Ishikawa (cell line): Measurements from ENCODE around the gene MRPL18.

Experiments
- CEBPB ChIP-seq: IDR thresholded peaks from 2 replicates; pipeline ENCODE4 v1.6.1; 2012
- CREB1 ChIP-seq: IDR thresholded peaks from 2 replicates; pipeline ENCODE4 v1.6.1; 2012; ENCODE audit warnings: low read depth
- EGR1 ChIP-seq: IDR thresholded peaks from 2 replicates; pipeline ENCODE4 v1.6.1; 2012
- EP300 ChIP-seq: IDR thresholded peaks from 2 replicates; pipeline ENCODE4 v1.6.1; 2012; ENCODE audit warnings: borderline replicate concordance
- FOXM1 ChIP-seq: IDR thresholded peaks from 2 replicates; pipeline ENCODE4 v1.6.1; 2012; ENCODE audit warnings: low read depth, borderline replicate concordance
- NFIC ChIP-seq: IDR thresholded peaks from 2 replicates; pipeline ENCODE4 v1.6.1; 2012
- RAD21 ChIP-seq: IDR thresholded peaks from 2 replicates; pipeline ENCODE4 v1.6.1; 2012; ENCODE audit warnings: low read depth
- REST ChIP-seq: IDR thresholded peaks from 2 replicates; pipeline ENCODE4 v1.6.1; 2012; ENCODE audit warnings: low read depth, mild to moderate bottlenecking
- TAF1 ChIP-seq: IDR thresholded peaks from 2 replicates; pipeline ENCODE4 v1.6.1; 2012; ENCODE audit warnings: low read depth, mild to moderate bottlenecking
- TCF12 ChIP-seq: IDR thresholded peaks from 2 replicates; pipeline ENCODE4 v1.6.1; 2012; ENCODE audit warnings: low read depth
- TEAD4 ChIP-seq: IDR thresholded peaks from 2 replicates; pipeline ENCODE4 v1.6.1; 2012
- YY1 ChIP-seq: IDR thresholded peaks from 2 replicates; pipeline ENCODE4 v1.6.1; 2012; ENCODE audit warnings: low read depth
- ZBTB7A ChIP-seq: IDR thresholded peaks from 2 replicates; pipeline ENCODE4 v1.6.1; 2012; ENCODE audit warnings: low read depth
- TF ChIP-seq, protein P1 (sequence below): IDR thresholded peaks from 2 replicates; pipeline ENCODE4 v1.6.1; 2012

Gene MRPL18

GRCh38 chr6:159813781-159814180, 23.5 kb downstream of the MRPL18 start:
- TF ChIP-seq, protein P1, sequence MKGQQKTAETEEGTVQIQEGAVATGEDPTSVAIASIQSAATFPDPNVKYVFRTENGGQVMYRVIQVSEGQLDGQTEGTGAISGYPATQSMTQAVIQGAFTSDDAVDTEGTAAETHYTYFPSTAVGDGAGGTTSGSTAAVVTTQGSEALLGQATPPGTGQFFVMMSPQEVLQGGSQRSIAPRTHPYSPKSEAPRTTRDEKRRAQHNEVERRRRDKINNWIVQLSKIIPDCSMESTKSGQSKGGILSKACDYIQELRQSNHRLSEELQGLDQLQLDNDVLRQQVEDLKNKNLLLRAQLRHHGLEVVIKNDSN = no peak

- TF ChIP-seq REST = no peak
- no peak for TF ChIP-seq NFIC
Measured at GRCh38 chr6:159815410-159815809, 25.1 kb downstream of the MRPL18 start.

GRCh38 chr6:159817951-159818739, 27.9 kb downstream of the MRPL18 start:
- no peak for TF ChIP-seq TAF1
- TF ChIP-seq, protein P1 = no peak
- TF ChIP-seq TCF12 = no peak
- TF ChIP-seq NFIC = no peak
- no peak for TF ChIP-seq CREB1
- TF ChIP-seq REST = no peak
- TF ChIP-seq YY1 = no peak

GRCh38 chr6:159819098-159819497, 28.8 kb downstream of the MRPL18 start:
- no peak for TF ChIP-seq ZBTB7A
- TF ChIP-seq EP300 = no peak

GRCh38 chr6:159819932-159820640, 29.8 kb downstream of the MRPL18 start:
- TF ChIP-seq CEBPB = no peak
- no peak for TF ChIP-seq EP300
- TF ChIP-seq CREB1 = no peak
- TF ChIP-seq TAF1 = no peak
- TF ChIP-seq TEAD4 = no peak
- no peak for TF ChIP-seq TCF12
- TF ChIP-seq YY1 = no peak
- TF ChIP-seq EGR1 = no peak
- TF ChIP-seq RAD21 = no peak

DNA sequence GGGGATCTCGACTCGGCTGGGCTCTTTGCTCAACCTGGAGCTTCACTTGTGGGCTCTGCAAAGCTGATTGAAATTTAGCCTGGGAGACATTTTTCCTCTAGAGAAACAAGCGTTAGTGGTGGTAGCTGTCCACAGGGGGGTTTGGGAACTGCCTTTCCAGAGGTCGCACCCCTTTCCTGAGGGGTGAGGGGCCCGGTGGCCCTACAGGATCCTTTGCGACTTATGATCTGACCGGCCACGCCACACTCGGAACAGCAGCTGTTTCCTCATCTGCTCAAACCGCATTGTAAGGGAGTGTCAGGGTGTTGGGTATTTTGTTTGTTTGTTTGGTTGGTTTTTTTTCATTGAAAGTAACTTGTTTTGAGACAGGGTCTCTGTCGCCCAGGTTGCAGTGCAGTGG, 30.9 kb downstream of the MRPL18 start:
- TF ChIP-seq YY1 (no peak), TCF12 (no peak), FOXM1 (no peak), TEAD4 (no peak), REST (no peak), CEBPB (no peak), RAD21 (no peak)
- TF ChIP-seq, protein P1 = no peak
